Fibroblast of mammary gland (primary cell): ENCODE data around the gene TMEM163.
"Not testable (repeated sequence)": the region's sequence is repeated elsewhere in the genome, so short reads cannot be mapped to it uniquely, and the experiment has no call there.

ENCODE experiments used
- DNase-seq: peaks from one replicate; pipeline ENCODE4 v3.0.0-alpha.2; 2010; ENCODE audit warnings: low read depth
- H3K4me3 ChIP-seq: 2 replicates; pipeline ENCODE4 v1.5.1; 2011; ENCODE audit warnings: low read depth, mild to moderate bottlenecking, low read length, moderate library complexity; ENCODE audit not compliant: control insufficient read depth
- CTCF ChIP-seq: conservative IDR thresholded peaks from 2 replicates; pipeline ENCODE4 v1.5.1; 2011; ENCODE audit warnings: low read depth, low read length, inconsistent platforms; ENCODE audit not compliant: control insufficient read depth, insufficient read depth

The TMEM163 gene

DNA sequence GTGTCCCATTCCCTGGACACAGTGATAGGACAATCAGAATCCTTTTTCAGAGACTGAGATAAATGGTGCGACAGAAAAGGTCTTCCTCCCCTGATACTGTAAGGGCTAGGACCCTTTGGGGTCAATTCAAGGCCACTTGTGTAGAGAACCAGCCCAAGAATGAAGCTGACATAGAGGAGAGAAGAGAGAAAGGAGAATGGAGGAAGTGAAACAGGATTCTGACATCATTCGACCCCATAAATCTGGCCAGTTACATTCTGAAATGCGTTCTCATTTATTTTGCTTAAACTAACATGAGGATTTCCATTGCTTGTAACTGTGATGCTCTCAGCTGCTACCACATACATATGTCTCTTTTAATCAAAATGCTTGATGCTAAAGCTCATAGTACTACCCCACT is 148.1 kb downstream of the TMEM163 start:
- TF ChIP-seq CTCF, result no peak
- H3K4me3 ChIP-seq, result no peak overlapping the region
- DNase-seq, result no peak

DNA sequence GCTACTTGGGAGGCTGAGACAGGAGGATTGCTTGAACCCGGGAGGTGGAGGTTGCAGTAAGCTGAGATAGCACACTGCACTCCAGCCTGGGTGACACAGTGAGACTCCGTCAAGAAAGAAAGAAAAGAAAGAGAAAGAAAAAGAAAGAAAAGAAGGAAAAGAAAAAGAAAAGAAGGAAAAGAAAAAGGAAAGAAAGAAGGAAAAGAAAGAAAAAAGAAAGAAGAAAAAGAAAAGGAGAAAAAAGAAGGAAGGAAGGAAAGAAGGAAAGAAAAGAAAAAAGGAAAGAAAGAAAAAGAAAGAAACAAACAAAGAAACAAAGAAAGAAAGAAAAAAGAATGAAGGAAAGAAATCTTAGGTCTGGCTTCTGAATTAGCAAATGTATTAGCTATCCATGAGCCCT is 150.4 kb downstream of the TMEM163 start:
- TF ChIP-seq CTCF, result no peak
- H3K4me3 ChIP-seq, result no peak overlapping the region
- no peak for DNase-seq

- DNase-seq, result no peak
- no peak for TF ChIP-seq CTCF
- no peak overlapping the region for H3K4me3 ChIP-seq
Observed at GRCh38 chr2:134567666-134568065, 151.1 kb downstream of the TMEM163 start.

GRCh38 chr2:134564955-134565354 is 153.8 kb downstream of the TMEM163 start:
- not testable (repeated sequence) for DNase-seq, H3K4me3 ChIP-seq

DNA sequence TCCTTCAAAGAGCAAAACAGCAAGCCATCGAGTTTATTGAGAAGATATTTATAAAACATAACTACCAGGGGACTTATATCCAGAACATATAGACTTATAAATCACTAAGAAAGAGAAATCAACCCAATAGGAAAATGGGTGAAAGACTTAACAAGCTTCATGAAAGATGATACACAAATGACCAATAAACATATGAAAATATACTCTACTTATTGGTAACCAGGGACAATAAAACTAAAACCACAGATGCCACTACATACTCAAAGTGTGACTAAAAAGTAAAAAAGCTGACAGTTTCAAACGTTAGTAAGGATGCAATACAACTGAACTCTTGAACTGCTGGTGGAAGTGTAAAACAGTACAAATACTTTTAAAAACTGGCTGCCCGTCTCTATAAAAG is 154.3 kb downstream of the TMEM163 start:
- DNase-seq, result no peak
- H3K4me3 ChIP-seq, result no peak overlapping the region
- TF ChIP-seq CTCF, result no peak

DNA sequence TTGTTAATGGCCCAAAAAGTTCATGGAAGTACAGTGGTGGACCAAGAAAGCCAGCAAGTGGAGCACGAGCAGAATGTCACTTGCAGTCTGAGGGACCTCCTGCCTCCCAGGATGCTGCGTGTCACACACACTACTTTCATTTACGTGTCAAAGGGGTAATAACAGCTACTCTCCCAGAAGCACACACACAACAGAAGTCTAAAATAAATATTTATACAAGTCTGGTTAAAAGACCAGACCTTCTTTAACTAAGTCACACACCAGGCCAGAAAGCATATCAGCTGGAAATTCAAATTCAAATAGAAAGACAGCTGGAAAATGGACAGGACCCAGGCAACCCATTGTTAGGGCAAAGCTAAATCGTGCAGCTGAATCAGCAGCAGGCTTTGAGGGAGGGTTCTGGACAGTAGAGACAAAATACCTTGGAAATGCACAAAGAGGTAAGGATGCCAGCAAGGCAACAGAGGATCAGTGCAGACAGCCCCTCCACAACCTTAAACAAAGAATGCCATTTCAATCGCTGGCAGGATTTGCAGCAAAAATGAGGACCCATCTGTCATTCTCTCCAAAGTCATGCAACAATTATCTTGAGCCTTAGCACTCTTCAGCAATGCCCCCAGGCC is 160.5 kb downstream of the TMEM163 start:
- no peak for DNase-seq
- no peak overlapping the region for H3K4me3 ChIP-seq
- no peak for TF ChIP-seq CTCF

- no peak for DNase-seq
- no peak overlapping the region for H3K4me3 ChIP-seq
- TF ChIP-seq CTCF, result no peak
Observed at GRCh38 chr2:134555411-134555810, 163.4 kb downstream of the TMEM163 start.
